Caco-2 (cell line): ENCODE measurements around the gene LRIT1. TPM values are rescaled to one million over a fixed set of nuclear protein-coding genes. Genes with fewer than 3 reads are reported as not detected.
A peak's percentile ranks its signal among the peaks of the same experiment; 100 is the strongest.

Experiments used
- BruUV-seq: library from RNA; stranded (reverse); fragments of 400-500 nt; replicated peaks from 2 replicates; lab custom pipeline; 2021; lab: Mats Ljungman, UMichigan
- CTCF ChIA-PET: fragments of 300-600 bp; sonication (Branson Sonifier 250); formaldehyde crosslinking; loops from one replicate; lab custom pipeline; 2022; ENCODE audit warnings: antibody characterized with exemption; lab: Charles Lee
- POLR2A ChIA-PET: fragments of 300-600 bp; sonication (Branson Sonifier 250); formaldehyde crosslinking; loops from one replicate; lab custom pipeline; 2022; ENCODE audit warnings: antibody characterized with exemption; lab: Charles Lee
- DNase-seq, 2 experiments: peaks; one replicate each; pipeline versions ENCODE4 v3.0.0 to v3.0.0-alpha.2; 2020 to 2022
- H3K27me3 ChIP-seq: replicated peaks from 2 replicates; pipeline ENCODE4 v1.6.0; 2011; ENCODE audit warnings: low read length; ENCODE audit not compliant: control insufficient read depth, insufficient read depth
- H3K36me3 ChIP-seq: 2 replicates; pipeline ENCODE4 v1.5.1; 2011; ENCODE audit warnings: low read length; ENCODE audit not compliant: control insufficient read depth, insufficient read depth
- H3K4me1 ChIP-seq: fragments of 250-450 bp; sonication (Bioruptor Pico); 2 replicates; pipeline ENCODE4 v1.5.1; 2020; ENCODE audit warnings: mild to moderate bottlenecking
- H3K4me3 ChIP-seq: 2 replicates; pipeline ENCODE4 v1.5.1; 2011; ENCODE audit warnings: low read depth, mild to moderate bottlenecking, control low read depth, low read length
- H3K9me3 ChIP-seq: fragments of 250-450 bp; sonication (Bioruptor Pico); 2 replicates; pipeline ENCODE4 v1.5.1; 2020; ENCODE audit warnings: mild to moderate bottlenecking, moderate library complexity
- H3K27ac Mint-ChIP-seq: one replicate; pipeline ENCODE4 v1.8.0; 2022; ENCODE audit warnings: mixed read lengths; ENCODE audit not compliant: unreplicated experiment
- H3K27me3 Mint-ChIP-seq: one replicate; pipeline ENCODE4 v1.8.0; 2022; ENCODE audit warnings: mixed read lengths; ENCODE audit not compliant: insufficient read depth, unreplicated experiment
- H3K36me3 Mint-ChIP-seq: one replicate; pipeline ENCODE4 v1.8.0; 2022; ENCODE audit warnings: mild to moderate bottlenecking, mixed read lengths; ENCODE audit not compliant: insufficient read depth, unreplicated experiment
- H3K4me1 Mint-ChIP-seq: one replicate; pipeline ENCODE4 v1.8.0; 2022; ENCODE audit warnings: low read depth, mixed read lengths; ENCODE audit not compliant: unreplicated experiment
- H3K4me3 Mint-ChIP-seq: one replicate; pipeline ENCODE4 v1.8.0; 2022; ENCODE audit warnings: mild to moderate bottlenecking, moderate library complexity, mixed read lengths; ENCODE audit not compliant: unreplicated experiment
- H3K9me3 Mint-ChIP-seq: one replicate; pipeline ENCODE4 v1.8.0; 2022; ENCODE audit warnings: mixed read lengths; ENCODE audit not compliant: unreplicated experiment
- CTCF ChIP-seq, 2 experiments: fragments of 200-600 bp in 1 of 2; IDR thresholded peaks; 1 replicate in 1 of 2; 2 replicates in 1 of 2; pipeline versions ENCODE4 v1.5.1 to v1.8.0; 2011 to 2022; ENCODE audit warnings: antibody characterized with exemption in 1 of 2, control low read depth in 1 of 2, inconsistent platforms in 1 of 2, low read depth in 1 of 2, low read length in 1 of 2, mild to moderate bottlenecking in 1 of 2, moderate library complexity in 1 of 2; ENCODE audit not compliant: insufficient read depth in 1 of 2, severe bottlenecking in 1 of 2, unreplicated experiment in 1 of 2
- intact Hi-C: fragments of 100-400 bp; cut with micrococcal nuclease; formaldehyde crosslinking; loops from one replicate; pipeline ENCODE4 v1.10.0; 2022; ENCODE audit not compliant: unreplicated experiment
- total RNA-seq: library from RNA; stranded (reverse); gene quantifications from 2 replicates; pipeline ENCODE4 v1.2.3, GENCODE V29; 2022

LRIT1 gene
- total RNA-seq, 1 experiment from 2014 or later: not detected

DNA sequence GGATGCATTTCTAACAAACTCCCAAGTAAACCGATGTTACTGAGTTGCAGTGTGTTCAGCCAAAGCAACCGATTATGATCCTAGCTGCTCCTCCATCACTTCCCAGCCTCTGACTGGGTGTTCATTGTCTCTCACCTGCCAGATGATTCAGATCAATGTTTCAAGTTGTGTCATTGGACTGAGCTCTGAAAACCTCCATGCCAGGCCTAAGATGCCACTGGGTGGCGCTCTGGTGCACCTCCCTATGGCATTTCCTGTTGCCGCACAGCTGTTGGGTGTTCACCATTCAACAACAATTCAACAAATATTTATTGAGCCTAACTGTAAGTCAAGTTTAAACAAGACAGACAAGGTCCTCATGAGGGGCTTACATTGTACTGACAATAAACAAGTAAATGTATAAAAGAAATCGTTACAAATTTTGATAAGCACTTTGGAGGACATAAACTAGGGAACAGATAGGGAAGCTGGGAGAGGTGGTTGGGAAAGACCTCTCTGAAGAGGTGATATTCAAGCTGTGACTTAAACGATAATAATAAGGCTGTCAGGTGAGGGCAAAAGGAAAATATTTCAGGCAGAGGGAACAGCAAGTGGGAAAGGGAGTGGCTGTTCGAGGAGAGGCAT lies 26.3 kb upstream of the LRIT1 start:
- Histone ChIP-seq H3K9me3 (no peaks in the 10 kb centered on the region), H3K4me3 (no peak overlapping the region), H3K4me1 (peaks cover 6% of the 10 kb centered on the region), H3K36me3 (no peaks in the 10 kb centered on the region), H3K27me3 (no peaks in the 10 kb centered on the region; the same call in 1 of the 2 replicates)
- DNase-seq: peak in 1 of 2 experiments; percentile 45
- H3K27me3 Mint-ChIP-seq: peaks cover 4% of the 10 kb centered on the region
- no peak overlapping the region for H3K4me3 Mint-ChIP-seq
- peak overlapping the region; percentile 39 for H3K27ac Mint-ChIP-seq
- CTCF ChIA-PET: interaction anchor here (0.6 to 4.2 kb wide), 2 partner anchors 104 to 270 kb away, joined by 3 to 53 read pairs; no protein-coding TSS in a partner anchor
- intact Hi-C loops: loop anchor here (10.0 kb wide), 2 partner anchors 347 to 477 kb away; no protein-coding TSS in a partner anchor
- POLR2A ChIA-PET: no interaction called here
- TF ChIP-seq CTCF (IDR thresholded peaks at IDR 0.05; ENCODE audit: insufficient read depth in 1 of 2, low read depth in 1 of 2, low read length in 1 of 2, severe bottlenecking in 1 of 2, unreplicated experiment in 1 of 2): peak in 1 of 2 experiments; percentile 31
- BruUV-seq: no TSS peak
- H3K9me3 Mint-ChIP-seq: peaks cover 9% of the 10 kb centered on the region
- H3K4me1 Mint-ChIP-seq: peaks cover 20% of the 10 kb centered on the region
- no peaks in the 10 kb centered on the region for H3K36me3 Mint-ChIP-seq

DNA sequence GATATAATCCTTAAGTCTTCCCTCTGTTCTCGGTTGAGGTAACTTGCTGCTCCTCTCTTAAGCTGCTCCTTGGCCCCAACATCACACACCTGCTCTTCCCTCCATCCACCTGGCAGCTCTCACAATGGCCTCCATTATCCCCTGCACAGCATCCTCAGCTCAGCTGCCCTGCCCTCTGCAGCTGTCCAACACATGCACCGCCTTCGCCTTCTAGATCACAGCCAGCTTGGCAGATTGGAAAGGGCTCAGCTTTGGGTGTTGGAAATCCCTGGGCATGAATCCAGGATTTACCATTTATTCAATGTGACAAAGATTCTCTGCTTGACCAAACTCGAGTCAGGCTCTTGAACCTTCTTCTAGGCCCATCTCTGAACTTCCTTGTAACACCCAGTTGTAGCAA lies 24.1 kb upstream of the LRIT1 start:
- Mint-ChIP-seq H3K4me3 (no peak overlapping the region), H3K36me3 (no peaks in the 10 kb centered on the region), H3K4me1 (peaks cover 16% of the 10 kb centered on the region), H3K27ac (no peak overlapping the region), H3K9me3 (peaks cover 9% of the 10 kb centered on the region), H3K27me3 (peaks cover 4% of the 10 kb centered on the region)
- Histone ChIP-seq H3K36me3 (no peaks in the 10 kb centered on the region), H3K9me3 (no peaks in the 10 kb centered on the region), H3K4me1 (peaks cover 3% of the 10 kb centered on the region), H3K27me3 (no peaks in the 10 kb centered on the region; the same call in 1 of the 2 replicates), H3K4me3 (no peak overlapping the region)
- intact Hi-C loops: loop anchor here (10.0 kb wide), 2 partner anchors 349 to 479 kb away; no protein-coding TSS in a partner anchor
- DNase-seq: no peak
- CTCF ChIA-PET: interaction anchor here (0.9 to 4.2 kb wide), 4 partner anchors 87 to 348 kb away, joined by 3 to 53 read pairs (median 4); no protein-coding TSS in a partner anchor
- no TSS peak for BruUV-seq
- POLR2A ChIA-PET: no interaction called here
- no peak for TF ChIP-seq CTCF (IDR thresholded peaks at IDR 0.05; ENCODE audit: insufficient read depth in 1 of 2, low read depth in 1 of 2, low read length in 1 of 2, severe bottlenecking in 1 of 2, unreplicated experiment in 1 of 2)

GRCh38 chr10:84264611-84265141 lies 23.3 kb upstream of the LRIT1 start:
- Histone ChIP-seq H3K9me3 (no peaks in the 10 kb centered on the region), H3K36me3 (no peaks in the 10 kb centered on the region), H3K4me1 (no peaks in the 10 kb centered on the region), H3K27me3 (no peaks in the 10 kb centered on the region; the same call in 1 of the 2 replicates), H3K4me3 (no peak overlapping the region)
- CTCF ChIA-PET: interaction anchor here (0.5 to 4.2 kb wide), 10 partner anchors 23 to 349 kb away, joined by 3 to 53 read pairs (median 4); partner anchors contain the start of genes CCSER2 and LRIT1
- H3K36me3 Mint-ChIP-seq: no peaks in the 10 kb centered on the region
- H3K9me3 Mint-ChIP-seq: peaks cover 9% of the 10 kb centered on the region
- no peak overlapping the region for H3K27ac Mint-ChIP-seq
- intact Hi-C loops: loop anchor here (1.0 to 10.0 kb wide), 5 partner anchors 88 to 480 kb away; no protein-coding TSS in a partner anchor
- peaks cover 13% of the 10 kb centered on the region for H3K4me1 Mint-ChIP-seq
- TF ChIP-seq CTCF (IDR thresholded peaks at IDR 0.05; ENCODE audit: insufficient read depth in 1 of 2, low read depth in 1 of 2, low read length in 1 of 2, severe bottlenecking in 1 of 2, unreplicated experiment in 1 of 2): peak; percentile 94 to 96
- DNase-seq: peak; percentile 63 to 75
- peaks cover 4% of the 10 kb centered on the region for H3K27me3 Mint-ChIP-seq
- H3K4me3 Mint-ChIP-seq: no peak overlapping the region
- no TSS peak for BruUV-seq
- POLR2A ChIA-PET: no interaction called here
